ENCODE data around the gene PRC1.

PRC1 gene

DNA sequence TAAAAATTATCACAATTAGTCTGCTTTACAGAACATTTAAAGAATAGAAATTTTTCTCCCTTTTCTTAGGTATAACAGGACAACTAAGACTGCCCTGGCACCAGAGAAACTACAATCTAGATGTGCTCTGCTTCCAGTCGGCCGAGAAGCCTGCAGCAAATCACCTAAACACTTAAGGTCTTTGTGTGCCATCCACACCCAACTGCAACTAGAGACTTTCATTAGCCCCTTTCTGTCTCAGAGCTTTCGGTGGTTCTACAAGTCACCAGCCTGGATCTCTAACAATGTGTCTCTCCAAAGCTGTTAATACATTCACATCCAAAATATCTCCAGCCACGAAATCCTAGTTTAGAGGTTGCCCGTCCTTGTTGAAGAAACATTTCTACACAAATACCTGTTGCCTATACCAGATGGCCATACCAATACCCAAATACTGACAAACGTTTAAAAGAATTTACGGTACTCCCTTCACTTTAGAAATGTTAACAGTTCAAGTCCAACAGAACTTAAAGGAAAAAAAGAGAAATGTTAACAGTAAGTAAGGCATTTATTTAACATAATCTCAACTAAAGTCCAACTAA is 6.7 kb downstream of the PRC1 start:
- Histone ChIP-seq H3K9ac (ENCODE audit: low read length) (no peak overlapping the region), H3K4me1 (ENCODE audit: control insufficient read depth, low read depth, low read length) (peaks cover 3% of the 10 kb centered on the region), H3K27ac (ENCODE audit: low read length) (no peak overlapping the region), H3K27me3 (ENCODE audit: control insufficient read depth, insufficient read depth, low read length) (no peaks in the 10 kb centered on the region), H3K4me3 (ENCODE audit: low read length) (no peak overlapping the region), H3K36me3 (ENCODE audit: control insufficient read depth, low read depth, low read length) (peaks cover 19% of the 10 kb centered on the region), H3K9me3 (ENCODE audit: control insufficient read depth, low read depth, low read length) (no peaks in the 10 kb centered on the region)

GRCh38 chr15:90986790-90987507 is 7.4 kb downstream of the PRC1 start:
- peaks cover 26% of the 10 kb centered on the region for H3K36me3 ChIP-seq (ENCODE audit: control insufficient read depth, low read depth, low read length)
- H3K4me3 ChIP-seq (ENCODE audit: low read length), result no peak overlapping the region
- no peak overlapping the region for H3K27ac ChIP-seq (ENCODE audit: low read length)
- H3K27me3 ChIP-seq (ENCODE audit: control insufficient read depth, insufficient read depth, low read length), result no peaks in the 10 kb centered on the region
- no peaks in the 10 kb centered on the region for H3K9me3 ChIP-seq (ENCODE audit: control insufficient read depth, low read depth, low read length)
- no peaks in the 10 kb centered on the region for H3K4me1 ChIP-seq (ENCODE audit: control insufficient read depth, low read depth, low read length)
- H3K9ac ChIP-seq (ENCODE audit: low read length), result no peak overlapping the region

GRCh38 chr15:90982135-90982534 is 12.2 kb downstream of the PRC1 start:
- H3K27ac ChIP-seq (ENCODE audit: low read length), result no peak overlapping the region
- no peaks in the 10 kb centered on the region for H3K27me3 ChIP-seq (ENCODE audit: control insufficient read depth, insufficient read depth, low read length)
- H3K9me3 ChIP-seq (ENCODE audit: control insufficient read depth, low read depth, low read length), result no peaks in the 10 kb centered on the region
- peaks cover 70% of the 10 kb centered on the region for H3K36me3 ChIP-seq (ENCODE audit: control insufficient read depth, low read depth, low read length)
- no peak overlapping the region for H3K4me3 ChIP-seq (ENCODE audit: low read length)
- no peaks in the 10 kb centered on the region for H3K4me1 ChIP-seq (ENCODE audit: control insufficient read depth, low read depth, low read length)
- no peak overlapping the region for H3K9ac ChIP-seq (ENCODE audit: low read length)

- no peak overlapping the region for H3K9ac ChIP-seq (ENCODE audit: low read length)
- no peak overlapping the region for H3K27ac ChIP-seq (ENCODE audit: low read length)
- no peak overlapping the region for H3K4me3 ChIP-seq (ENCODE audit: low read length)
- no peaks in the 10 kb centered on the region for H3K27me3 ChIP-seq (ENCODE audit: control insufficient read depth, insufficient read depth, low read length)
- H3K4me1 ChIP-seq (ENCODE audit: control insufficient read depth, low read depth, low read length), result no peaks in the 10 kb centered on the region
- H3K9me3 ChIP-seq (ENCODE audit: control insufficient read depth, low read depth, low read length), result no peaks in the 10 kb centered on the region
- H3K36me3 ChIP-seq (ENCODE audit: control insufficient read depth, low read depth, low read length), result peaks cover 74% of the 10 kb centered on the region
Observed at GRCh38 chr15:90981681-90982080, 12.7 kb downstream of the PRC1 start.

GRCh38 chr15:90979582-90979981 is 14.8 kb downstream of the PRC1 start:
- Histone ChIP-seq H3K27me3 (ENCODE audit: control insufficient read depth, insufficient read depth, low read length) (no peaks in the 10 kb centered on the region), H3K4me3 (ENCODE audit: low read length) (no peak overlapping the region), H3K27ac (ENCODE audit: low read length) (no peak overlapping the region), H3K9me3 (ENCODE audit: control insufficient read depth, low read depth, low read length) (no peaks in the 10 kb centered on the region), H3K4me1 (ENCODE audit: control insufficient read depth, low read depth, low read length) (no peaks in the 10 kb centered on the region), H3K36me3 (ENCODE audit: control insufficient read depth, low read depth, low read length) (peaks cover 92% of the 10 kb centered on the region), H3K9ac (ENCODE audit: low read length) (no peak overlapping the region)

DNA sequence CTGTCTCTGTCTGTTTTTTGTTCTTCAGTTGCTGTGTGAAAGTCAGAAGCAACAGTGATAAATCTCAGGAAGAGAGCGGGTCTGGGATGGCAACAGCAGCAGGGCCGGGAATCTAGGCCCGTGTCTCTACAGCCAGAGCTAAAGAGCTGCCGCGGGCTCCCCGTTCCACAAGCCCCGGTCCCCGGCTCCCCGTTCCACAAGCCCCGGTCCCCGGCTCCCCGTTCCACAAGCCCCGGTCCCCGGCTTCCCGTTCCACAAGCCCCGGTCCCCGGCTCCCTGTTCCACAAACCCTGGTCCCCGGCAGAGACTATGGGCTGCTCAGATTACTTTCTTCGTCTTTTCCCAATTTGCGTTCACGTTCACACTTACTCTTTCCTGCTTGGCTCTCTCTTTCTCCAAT is 20.1 kb downstream of the PRC1 start:
- Histone ChIP-seq H3K9ac (ENCODE audit: low read length) (no peak overlapping the region), H3K4me3 (ENCODE audit: low read length) (no peak overlapping the region), H3K9me3 (ENCODE audit: control insufficient read depth, low read depth, low read length) (no peaks in the 10 kb centered on the region), H3K4me1 (ENCODE audit: control insufficient read depth, low read depth, low read length) (no peaks in the 10 kb centered on the region), H3K36me3 (ENCODE audit: control insufficient read depth, low read depth, low read length) (peaks cover 81% of the 10 kb centered on the region), H3K27me3 (ENCODE audit: control insufficient read depth, insufficient read depth, low read length) (no peaks in the 10 kb centered on the region), H3K27ac (ENCODE audit: low read length) (no peak overlapping the region)

GRCh38 chr15:90972133-90972532 is 22.2 kb downstream of the PRC1 start:
- Histone ChIP-seq H3K27me3 (ENCODE audit: control insufficient read depth, insufficient read depth, low read length) (no peaks in the 10 kb centered on the region), H3K9ac (ENCODE audit: low read length) (no peak overlapping the region), H3K36me3 (ENCODE audit: control insufficient read depth, low read depth, low read length) (peaks cover 85% of the 10 kb centered on the region), H3K9me3 (ENCODE audit: control insufficient read depth, low read depth, low read length) (no peaks in the 10 kb centered on the region), H3K27ac (ENCODE audit: low read length) (no peak overlapping the region), H3K4me1 (ENCODE audit: control insufficient read depth, low read depth, low read length) (no peaks in the 10 kb centered on the region), H3K4me3 (ENCODE audit: low read length) (no peak overlapping the region)

GRCh38 chr15:90970274-90970673 is 24.1 kb downstream of the PRC1 start:
- Histone ChIP-seq H3K27ac (ENCODE audit: low read length) (no peak overlapping the region), H3K9me3 (ENCODE audit: control insufficient read depth, low read depth, low read length) (no peaks in the 10 kb centered on the region), H3K4me3 (ENCODE audit: low read length) (no peak overlapping the region), H3K9ac (ENCODE audit: low read length) (no peak overlapping the region), H3K27me3 (ENCODE audit: control insufficient read depth, insufficient read depth, low read length) (no peaks in the 10 kb centered on the region), H3K36me3 (ENCODE audit: control insufficient read depth, low read depth, low read length) (peaks cover 79% of the 10 kb centered on the region), H3K4me1 (ENCODE audit: control insufficient read depth, low read depth, low read length) (no peaks in the 10 kb centered on the region)

DNA sequence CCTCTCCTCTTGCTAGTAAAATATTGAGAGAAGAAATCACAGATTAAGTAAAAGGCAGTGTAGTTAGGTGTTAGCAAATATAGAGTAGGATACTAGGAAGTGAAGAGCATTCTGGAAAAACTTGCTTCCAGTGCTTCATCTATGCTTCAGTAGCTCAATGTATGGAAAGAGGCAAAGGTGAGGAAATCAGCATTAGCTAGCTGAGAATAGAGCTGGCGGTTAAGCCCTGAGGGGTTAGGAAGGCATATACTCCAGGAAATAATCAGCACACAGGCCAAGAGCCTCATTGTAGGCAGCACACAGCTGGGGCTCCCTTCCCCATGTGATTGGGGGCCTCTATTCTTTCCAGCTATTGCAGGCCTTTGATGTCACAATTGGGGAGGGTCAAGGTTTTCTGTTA is 25.9 kb downstream of the PRC1 start:
- Histone ChIP-seq H3K9me3 (ENCODE audit: control insufficient read depth, low read depth, low read length) (no peaks in the 10 kb centered on the region), H3K27ac (ENCODE audit: low read length) (no peak overlapping the region), H3K9ac (ENCODE audit: low read length) (no peak overlapping the region), H3K36me3 (ENCODE audit: control insufficient read depth, low read depth, low read length) (peaks cover 66% of the 10 kb centered on the region), H3K27me3 (ENCODE audit: control insufficient read depth, insufficient read depth, low read length) (no peaks in the 10 kb centered on the region), H3K4me3 (ENCODE audit: low read length) (no peak overlapping the region), H3K4me1 (ENCODE audit: control insufficient read depth, low read depth, low read length) (no peaks in the 10 kb centered on the region)

GRCh38 chr15:90967206-90967605 is 27.1 kb downstream of the PRC1 start:
- Histone ChIP-seq H3K4me1 (ENCODE audit: control insufficient read depth, low read depth, low read length) (no peaks in the 10 kb centered on the region), H3K9ac (ENCODE audit: low read length) (no peak overlapping the region), H3K27me3 (ENCODE audit: control insufficient read depth, insufficient read depth, low read length) (no peaks in the 10 kb centered on the region), H3K4me3 (ENCODE audit: low read length) (no peak overlapping the region), H3K36me3 (ENCODE audit: control insufficient read depth, low read depth, low read length) (peaks cover 55% of the 10 kb centered on the region), H3K9me3 (ENCODE audit: control insufficient read depth, low read depth, low read length) (no peaks in the 10 kb centered on the region), H3K27ac (ENCODE audit: low read length) (no peak overlapping the region)

DNA sequence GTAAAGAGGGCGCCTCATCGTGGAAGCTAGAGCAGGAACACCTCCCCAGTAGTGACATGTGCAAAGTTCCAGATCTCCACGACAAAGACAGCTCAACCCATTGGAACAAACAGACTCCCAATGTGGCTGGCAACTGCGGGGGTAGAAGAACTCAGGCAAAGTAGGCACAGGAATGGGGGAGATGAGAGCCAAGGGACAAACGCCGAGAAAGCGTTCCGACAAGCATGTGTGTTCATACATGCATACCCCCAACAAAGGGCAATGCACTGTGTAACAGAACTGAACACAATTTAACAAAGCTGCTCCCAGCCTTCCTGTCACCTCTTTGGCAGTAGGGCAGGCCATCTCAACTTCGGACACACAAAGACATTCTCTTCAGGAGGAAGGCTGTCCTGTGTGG is 28.1 kb downstream of the PRC1 start:
- Histone ChIP-seq H3K4me3 (ENCODE audit: low read length) (no peak overlapping the region), H3K9ac (ENCODE audit: low read length) (no peak overlapping the region), H3K36me3 (ENCODE audit: control insufficient read depth, low read depth, low read length) (peaks cover 58% of the 10 kb centered on the region), H3K9me3 (ENCODE audit: control insufficient read depth, low read depth, low read length) (no peaks in the 10 kb centered on the region), H3K27ac (ENCODE audit: low read length) (no peak overlapping the region), H3K27me3 (ENCODE audit: control insufficient read depth, insufficient read depth, low read length) (no peaks in the 10 kb centered on the region), H3K4me1 (ENCODE audit: control insufficient read depth, low read depth, low read length) (no peaks in the 10 kb centered on the region)

GRCh38 chr15:90962021-90962420 is 32.3 kb downstream of the PRC1 start:
- H3K4me1 ChIP-seq (ENCODE audit: control insufficient read depth, low read depth, low read length), result peaks cover 7% of the 10 kb centered on the region
- no peak overlapping the region for H3K27ac ChIP-seq (ENCODE audit: low read length)
- no peaks in the 10 kb centered on the region for H3K27me3 ChIP-seq (ENCODE audit: control insufficient read depth, insufficient read depth, low read length)
- no peak overlapping the region for H3K9ac ChIP-seq (ENCODE audit: low read length)
- H3K36me3 ChIP-seq (ENCODE audit: control insufficient read depth, low read depth, low read length), result peaks cover 25% of the 10 kb centered on the region
- no peak overlapping the region for H3K4me3 ChIP-seq (ENCODE audit: low read length)
- H3K9me3 ChIP-seq (ENCODE audit: control insufficient read depth, low read depth, low read length), result no peaks in the 10 kb centered on the region

All from iPS-18a (cell line).